Transverse colon (tissue), 4 donors: Measurements from ENCODE around the gene UNC13A.

Experiments used
- POLR2A ChIP-seq: fragments of 450-650 bp; IDR thresholded peaks from one replicate; pipeline ENCODE4 v1.6.1; 2016; ENCODE audit warnings: antibody characterized with exemption, mild to moderate bottlenecking, moderate library complexity
- POLR2AphosphoS5 ChIP-seq, 3 donors: sonication (generic); formaldehyde crosslinking; IDR thresholded peaks; one replicate each; pipeline ENCODE4 v1.6.1; 2016; ENCODE audit warnings: antibody characterized with exemption in 3 of 3
- TF ChIP-seq, protein P1 (sequence below), 5 experiments: fragments of 200-600 bp in 3 of 5; fragments of 450-650 bp in 2 of 5; sonication (generic) in 3 of 5; IDR thresholded peaks; 1 replicate in 2 of 5; 2 replicates in 3 of 5; pipeline ENCODE4 v1.5.1; 2016 to 2017; ENCODE audit warnings: antibody characterized with exemption in 5 of 5, inconsistent platforms in 3 of 5, mild to moderate bottlenecking in 2 of 5, moderate library complexity in 1 of 5

DNA sequence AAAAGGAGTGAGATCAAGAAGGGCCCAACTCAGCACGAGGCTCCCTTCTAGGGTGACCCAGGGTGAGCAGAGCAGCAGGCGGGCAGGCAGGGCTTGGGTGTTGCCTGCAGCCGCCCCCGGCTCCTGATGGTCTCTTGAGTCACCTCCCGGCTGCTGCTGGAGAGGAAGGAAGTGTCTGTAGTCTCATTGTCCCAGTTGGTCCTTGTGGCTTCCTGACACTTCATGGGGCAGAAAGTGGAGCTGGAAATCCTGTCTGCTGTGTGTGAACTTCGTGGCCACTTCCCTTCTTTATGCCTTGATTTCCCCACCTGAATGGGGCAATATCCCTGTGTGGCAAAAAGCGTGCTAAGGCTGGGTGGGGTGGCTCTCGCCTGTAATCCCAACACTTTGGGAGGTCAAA is 33.7 kb upstream of the UNC13A start:
- TF ChIP-seq, protein P1, sequence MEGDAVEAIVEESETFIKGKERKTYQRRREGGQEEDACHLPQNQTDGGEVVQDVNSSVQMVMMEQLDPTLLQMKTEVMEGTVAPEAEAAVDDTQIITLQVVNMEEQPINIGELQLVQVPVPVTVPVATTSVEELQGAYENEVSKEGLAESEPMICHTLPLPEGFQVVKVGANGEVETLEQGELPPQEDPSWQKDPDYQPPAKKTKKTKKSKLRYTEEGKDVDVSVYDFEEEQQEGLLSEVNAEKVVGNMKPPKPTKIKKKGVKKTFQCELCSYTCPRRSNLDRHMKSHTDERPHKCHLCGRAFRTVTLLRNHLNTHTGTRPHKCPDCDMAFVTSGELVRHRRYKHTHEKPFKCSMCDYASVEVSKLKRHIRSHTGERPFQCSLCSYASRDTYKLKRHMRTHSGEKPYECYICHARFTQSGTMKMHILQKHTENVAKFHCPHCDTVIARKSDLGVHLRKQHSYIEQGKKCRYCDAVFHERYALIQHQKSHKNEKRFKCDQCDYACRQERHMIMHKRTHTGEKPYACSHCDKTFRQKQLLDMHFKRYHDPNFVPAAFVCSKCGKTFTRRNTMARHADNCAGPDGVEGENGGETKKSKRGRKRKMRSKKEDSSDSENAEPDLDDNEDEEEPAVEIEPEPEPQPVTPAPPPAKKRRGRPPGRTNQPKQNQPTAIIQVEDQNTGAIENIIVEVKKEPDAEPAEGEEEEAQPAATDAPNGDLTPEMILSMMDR (IDR thresholded peaks at IDR 0.05): no peak
- TF ChIP-seq POLR2A (no peak), POLR2AphosphoS5 (IDR thresholded peaks at IDR 0.05) (no peak)
